ENCODE data around the gene SDK2.

SDK2 gene

GRCh38 chr17:73589363-73589980, 54.8 kb downstream of the SDK2 start:
- FAIRE-seq (peak; percentile 84), DNase-seq (ENCODE audit: insufficient read length, low spot score) (no peak)
- no peak for TF ChIP-seq CTCF (IDR thresholded peaks at IDR 0.05; ENCODE audit: insufficient read depth, missing control alignments)

- peak; percentile 66 for FAIRE-seq
- no peak for TF ChIP-seq CTCF (IDR thresholded peaks at IDR 0.05; ENCODE audit: insufficient read depth, missing control alignments)
- DNase-seq (ENCODE audit: insufficient read length, low spot score): no peak
Observed at GRCh38 chr17:73588891-73589290, 55.4 kb downstream of the SDK2 start.

GRCh38 chr17:73588301-73588846, 55.9 kb downstream of the SDK2 start:
- no peak for FAIRE-seq
- no peak for TF ChIP-seq CTCF (IDR thresholded peaks at IDR 0.05; ENCODE audit: insufficient read depth, missing control alignments)
- DNase-seq (ENCODE audit: insufficient read length, low spot score): no peak

- FAIRE-seq (no peak), DNase-seq (ENCODE audit: insufficient read length, low spot score) (no peak)
- TF ChIP-seq CTCF (IDR thresholded peaks at IDR 0.05; ENCODE audit: insufficient read depth, missing control alignments): no peak
Observed at GRCh38 chr17:73586921-73587602, 57.2 kb downstream of the SDK2 start.

GRCh38 chr17:73586275-73586832, 57.9 kb downstream of the SDK2 start:
- DNase-seq (ENCODE audit: insufficient read length, low spot score): no peak
- FAIRE-seq: no peak
- TF ChIP-seq CTCF (IDR thresholded peaks at IDR 0.05; ENCODE audit: insufficient read depth, missing control alignments): no peak

- FAIRE-seq: peak; percentile 69
- TF ChIP-seq CTCF (IDR thresholded peaks at IDR 0.05; ENCODE audit: insufficient read depth, missing control alignments): peak; percentile 23
- DNase-seq (ENCODE audit: insufficient read length, low spot score): no peak
Observed at GRCh38 chr17:73585583-73585982, 58.7 kb downstream of the SDK2 start.

GRCh38 chr17:73584987-73585386, 59.3 kb downstream of the SDK2 start:
- DNase-seq (ENCODE audit: insufficient read length, low spot score): no peak
- TF ChIP-seq CTCF (IDR thresholded peaks at IDR 0.05; ENCODE audit: insufficient read depth, missing control alignments): no peak
- FAIRE-seq: no peak
